ENCODE measurements around the gene IGSF9B.

IGSF9B gene

GRCh38 chr11:133991101-133991500 is 34.3 kb upstream of the IGSF9B start:
- DNase-seq (ENCODE audit: low spot score): no peak
- TF ChIP-seq, protein P1, sequence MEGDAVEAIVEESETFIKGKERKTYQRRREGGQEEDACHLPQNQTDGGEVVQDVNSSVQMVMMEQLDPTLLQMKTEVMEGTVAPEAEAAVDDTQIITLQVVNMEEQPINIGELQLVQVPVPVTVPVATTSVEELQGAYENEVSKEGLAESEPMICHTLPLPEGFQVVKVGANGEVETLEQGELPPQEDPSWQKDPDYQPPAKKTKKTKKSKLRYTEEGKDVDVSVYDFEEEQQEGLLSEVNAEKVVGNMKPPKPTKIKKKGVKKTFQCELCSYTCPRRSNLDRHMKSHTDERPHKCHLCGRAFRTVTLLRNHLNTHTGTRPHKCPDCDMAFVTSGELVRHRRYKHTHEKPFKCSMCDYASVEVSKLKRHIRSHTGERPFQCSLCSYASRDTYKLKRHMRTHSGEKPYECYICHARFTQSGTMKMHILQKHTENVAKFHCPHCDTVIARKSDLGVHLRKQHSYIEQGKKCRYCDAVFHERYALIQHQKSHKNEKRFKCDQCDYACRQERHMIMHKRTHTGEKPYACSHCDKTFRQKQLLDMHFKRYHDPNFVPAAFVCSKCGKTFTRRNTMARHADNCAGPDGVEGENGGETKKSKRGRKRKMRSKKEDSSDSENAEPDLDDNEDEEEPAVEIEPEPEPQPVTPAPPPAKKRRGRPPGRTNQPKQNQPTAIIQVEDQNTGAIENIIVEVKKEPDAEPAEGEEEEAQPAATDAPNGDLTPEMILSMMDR (IDR thresholded peaks at IDR 0.05; ENCODE audit: extremely low read depth, missing control alignments): no peak

GRCh38 chr11:133990501-133990900 is 33.7 kb upstream of the IGSF9B start:
- DNase-seq (ENCODE audit: low spot score): no peak
- TF ChIP-seq, protein P1 (IDR thresholded peaks at IDR 0.05; ENCODE audit: extremely low read depth, missing control alignments): no peak

DNA sequence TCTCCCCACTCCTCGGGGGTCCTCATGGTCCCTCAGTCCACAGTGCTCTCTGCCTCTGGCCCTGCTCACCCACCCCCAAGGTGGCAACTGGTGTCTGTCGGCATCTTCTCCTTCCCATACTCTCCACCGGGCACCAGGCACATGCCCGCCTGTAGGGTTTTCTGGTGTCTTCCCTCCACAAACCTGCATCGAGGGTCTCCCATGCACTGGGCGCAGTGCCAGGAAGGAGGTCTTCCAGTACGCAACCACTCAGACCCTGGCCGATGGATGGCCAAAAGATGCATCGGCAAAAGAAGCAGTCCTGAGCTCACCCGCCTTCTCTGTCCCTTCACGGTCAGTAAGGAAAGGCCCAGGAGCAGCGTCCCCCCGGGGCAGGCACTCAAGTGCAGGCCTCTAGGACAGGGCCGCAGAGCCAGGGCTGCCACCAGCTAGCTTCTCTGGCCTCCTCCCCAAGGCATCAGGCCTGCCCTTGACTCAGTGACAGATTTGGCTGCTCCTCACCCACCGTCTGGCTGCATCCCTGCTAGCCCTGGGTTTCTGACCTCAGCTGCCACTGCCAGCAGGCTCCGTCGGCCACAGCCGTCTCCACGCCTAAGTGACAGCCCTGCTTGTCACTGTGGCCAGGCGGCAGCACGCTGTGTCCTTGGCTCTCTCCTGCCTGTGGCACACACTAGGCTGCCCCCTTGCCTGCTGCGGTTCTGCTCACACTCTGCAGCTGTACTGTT is 32.1 kb upstream of the IGSF9B start:
- TF ChIP-seq, protein P1 (IDR thresholded peaks at IDR 0.05; ENCODE audit: extremely low read depth, missing control alignments): no peak
- DNase-seq (ENCODE audit: low spot score): no peak

- DNase-seq (ENCODE audit: low spot score): no peak
- TF ChIP-seq, protein P1 (IDR thresholded peaks at IDR 0.05; ENCODE audit: extremely low read depth, missing control alignments): no peak
Measured at GRCh38 chr11:133987171-133987570, 30.4 kb upstream of the IGSF9B start.

- TF ChIP-seq, protein P1 (IDR thresholded peaks at IDR 0.05; ENCODE audit: extremely low read depth, missing control alignments): no peak
- DNase-seq (ENCODE audit: low spot score): no peak
Measured at GRCh38 chr11:133985981-133986944, 29.5 kb upstream of the IGSF9B start.

DNA sequence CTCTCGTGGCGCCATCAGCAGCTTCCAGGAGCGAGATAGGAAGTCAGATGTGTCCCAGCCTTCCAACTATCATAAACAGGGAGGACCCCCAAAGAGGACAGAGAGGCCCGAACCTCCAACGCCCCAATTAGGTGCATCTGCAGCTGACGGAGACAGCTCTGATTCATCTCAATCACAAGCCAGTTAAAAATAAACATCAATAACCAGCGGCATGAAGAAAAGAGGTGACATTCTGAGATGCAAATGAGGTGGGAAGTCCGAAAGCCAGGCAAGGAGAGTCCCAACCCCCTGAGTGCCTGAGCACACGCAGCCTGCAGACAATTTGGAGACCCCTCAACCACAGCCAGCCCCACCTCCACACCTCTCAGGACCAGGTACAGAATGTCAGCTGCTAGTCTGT is 28.1 kb upstream of the IGSF9B start:
- DNase-seq (ENCODE audit: low spot score): no peak
- TF ChIP-seq, protein P1 (IDR thresholded peaks at IDR 0.05; ENCODE audit: extremely low read depth, missing control alignments): no peak
